ENCODE results near the gene HCN2.

Gene HCN2

GRCh38 chr19:657611-658010 lies 67.9 kb downstream of the HCN2 start:
- DNase-seq (ENCODE audit: low read depth) = no peak

GRCh38 chr19:658059-658839 lies 68.6 kb downstream of the HCN2 start:
- DNase-seq (ENCODE audit: low read depth) = no peak

DNA sequence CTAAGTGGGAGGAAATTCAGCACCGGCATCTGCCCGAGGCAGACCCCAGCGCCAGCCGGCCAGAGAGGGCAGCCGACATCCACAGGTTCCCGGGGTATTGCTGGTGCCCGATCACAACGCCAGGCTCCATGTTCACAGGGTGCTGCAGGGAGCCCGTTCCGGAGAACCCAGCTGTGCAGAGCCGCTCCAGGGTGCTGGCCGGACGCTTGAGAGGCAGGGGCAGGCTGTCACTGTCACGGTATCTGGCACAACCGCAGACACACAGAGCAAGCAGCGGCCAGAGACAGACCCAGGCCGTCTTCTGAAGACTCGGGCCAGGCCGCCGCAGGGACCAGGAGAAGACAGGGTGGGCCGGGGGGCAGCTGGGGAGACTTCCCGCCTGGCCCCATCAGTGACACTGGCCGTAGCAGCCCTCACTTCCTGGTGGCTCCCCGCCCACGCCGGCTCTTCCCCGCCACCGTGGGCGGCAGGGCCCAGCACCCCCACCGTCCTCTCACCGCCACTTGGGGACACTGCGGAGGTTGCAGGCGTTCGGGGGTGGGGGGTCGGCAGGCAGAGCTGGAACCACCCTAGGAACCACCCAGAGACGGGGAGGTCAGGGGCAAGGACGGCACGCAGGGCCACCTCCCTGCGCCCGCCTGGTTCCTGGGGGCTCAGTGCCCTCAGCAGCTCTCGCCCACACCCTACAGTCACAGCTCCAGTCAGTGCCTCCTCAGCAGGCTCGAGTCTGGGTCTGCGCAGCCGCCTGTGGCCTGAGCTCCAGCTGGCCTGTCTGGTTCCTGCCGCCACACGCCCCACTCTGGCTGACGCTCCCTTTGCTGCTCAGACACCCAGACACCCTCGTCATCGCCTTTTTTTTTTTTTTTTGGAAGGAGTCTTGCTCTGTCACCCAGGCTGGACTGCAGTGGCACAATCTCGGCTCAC lies 69.5 kb downstream of the HCN2 start:
- DNase-seq (ENCODE audit: low read depth) = peak; percentile 41

DNA sequence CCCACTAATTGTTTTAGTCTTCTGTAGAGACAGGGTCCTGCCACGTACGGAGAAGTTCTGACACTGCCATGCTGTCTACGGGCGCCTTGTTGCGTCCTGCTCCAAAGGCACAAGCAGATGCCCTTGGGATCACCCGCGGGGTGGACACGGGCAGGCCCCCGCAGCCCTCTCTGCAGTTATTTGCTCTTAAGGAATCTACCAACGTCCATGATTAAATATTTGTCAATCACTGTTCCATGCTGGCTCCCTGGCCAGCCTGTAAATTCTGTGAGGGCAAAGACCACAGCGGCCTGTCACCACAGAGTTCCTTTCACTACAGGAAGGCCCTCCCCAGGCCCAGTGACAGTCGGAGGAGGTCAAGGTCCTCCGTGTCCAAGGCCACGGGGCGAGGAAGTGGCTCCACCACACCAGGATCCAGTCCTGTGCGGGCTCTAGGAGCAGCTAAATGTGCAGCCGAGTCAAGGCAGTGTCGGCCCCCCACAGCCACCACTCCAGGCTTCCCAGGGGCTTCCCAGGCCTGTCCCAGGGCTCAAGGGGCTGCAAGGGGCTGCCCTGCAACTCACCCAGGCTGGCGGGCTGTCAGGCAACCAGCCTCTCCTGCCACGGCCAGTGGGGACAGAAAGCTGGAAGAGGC lies 71.2 kb downstream of the HCN2 start:
- no peak for DNase-seq (ENCODE audit: low read depth)

DNA sequence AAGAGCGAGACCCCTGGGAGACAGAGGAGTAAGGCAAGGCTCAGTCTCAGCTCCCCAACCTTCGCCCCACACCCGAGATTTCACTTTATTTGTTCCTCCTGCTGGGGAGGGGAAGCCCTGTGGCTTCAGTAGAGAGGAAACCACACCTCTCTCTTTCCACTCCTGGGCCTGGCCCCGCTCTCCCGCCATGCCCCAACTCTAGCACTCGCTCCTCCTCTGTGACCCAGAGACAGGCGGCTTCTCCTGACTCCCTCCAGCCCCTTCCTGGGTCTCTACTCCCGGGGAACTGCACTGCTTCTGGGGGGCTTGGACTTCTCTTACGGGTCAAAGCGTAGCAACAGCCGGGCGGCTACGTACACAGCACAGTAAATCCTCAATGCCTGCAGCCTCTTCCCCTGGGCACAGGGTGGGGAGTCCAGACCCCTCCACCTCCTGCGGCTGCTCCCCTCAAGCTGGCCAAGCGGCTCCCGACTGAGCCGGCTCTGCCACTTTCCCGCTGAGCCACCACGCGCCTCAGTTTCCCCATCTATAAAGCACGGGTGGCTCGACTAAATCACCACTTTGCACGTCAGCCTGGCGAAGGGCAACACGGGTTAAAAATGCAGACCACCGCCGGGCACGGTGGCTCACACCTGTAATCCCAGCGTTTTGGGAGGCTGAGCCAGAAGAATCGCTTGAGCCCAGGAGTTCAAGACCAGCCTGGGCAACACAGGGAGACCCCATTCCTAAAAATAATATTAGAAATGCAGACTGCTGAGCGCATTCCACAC lies 71.9 kb downstream of the HCN2 start:
- DNase-seq (ENCODE audit: low read depth) = peak; percentile 53

- peak; percentile 64 for DNase-seq (ENCODE audit: low read depth)
Observed at GRCh38 chr19:662207-662961, 72.7 kb downstream of the HCN2 start.

DNA sequence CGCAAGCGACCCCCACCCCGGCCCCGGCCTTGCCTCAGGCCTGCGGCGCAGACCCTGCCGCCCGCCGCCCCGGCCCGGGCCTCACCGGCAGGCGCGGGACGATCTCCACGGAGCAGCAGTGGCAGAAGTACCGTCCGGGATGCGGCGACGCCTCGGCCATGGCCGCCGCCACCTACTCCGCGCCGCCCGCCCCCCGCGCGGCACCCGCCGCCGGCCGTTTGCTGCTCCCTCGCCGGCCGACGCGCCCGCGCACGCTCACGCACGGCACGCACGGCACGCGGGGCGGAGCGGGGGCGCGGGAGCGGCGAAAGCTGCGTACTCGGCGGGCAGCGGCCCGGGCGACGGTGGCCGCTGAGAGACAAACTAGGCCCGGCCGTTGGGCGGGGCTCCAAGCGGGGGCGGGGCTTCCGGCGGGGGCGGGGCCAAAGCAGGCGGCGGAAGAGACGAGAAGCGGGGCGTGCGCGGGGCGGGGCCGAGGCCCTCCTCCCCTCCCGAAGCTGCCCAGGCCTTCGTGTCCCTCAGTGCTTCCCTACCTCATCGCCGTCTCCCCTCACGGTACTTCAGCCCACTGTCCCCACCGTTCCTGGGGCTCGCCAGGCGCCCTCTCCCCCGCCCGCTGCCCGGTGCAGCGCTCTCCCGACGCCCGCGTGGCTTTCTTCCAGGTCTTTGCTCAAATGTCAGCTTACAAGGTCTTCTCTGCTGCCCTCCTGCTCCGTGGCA lies 73.4 kb downstream of the HCN2 start, which contains the start of gene RNF126:
RNF126 (minus strand) TSS at position 253 of the 720 bp plus-strand sequence; CDS start at position 160, 93 bp downstream.
- peak; percentile 94 for DNase-seq (ENCODE audit: low read depth)

DNA sequence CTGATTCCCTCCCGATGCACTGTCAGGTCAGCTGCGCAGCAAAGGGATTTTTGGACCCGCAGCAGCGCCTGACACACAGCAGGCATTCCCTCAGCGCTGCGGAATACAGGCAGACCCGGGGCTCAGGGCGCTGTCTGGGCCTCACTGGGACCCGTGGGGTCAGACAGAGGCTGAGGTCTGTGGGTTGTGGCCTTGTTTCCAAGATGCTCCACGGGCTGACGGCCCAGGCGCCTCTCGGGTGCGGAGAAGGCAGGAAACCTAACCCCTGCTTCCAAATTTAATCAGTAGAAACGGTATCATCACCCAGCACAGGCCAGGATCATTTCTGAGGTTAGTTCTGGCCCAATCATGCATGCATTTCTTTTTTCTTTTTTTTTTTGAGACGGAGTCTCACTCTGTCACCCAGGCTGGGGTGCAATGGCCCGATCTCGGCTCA lies 74.0 kb downstream of the HCN2 start:
- no peak for DNase-seq (ENCODE audit: low read depth)

- DNase-seq (ENCODE audit: low read depth) = peak; percentile 67
Observed at GRCh38 chr19:664913-665443, 75.3 kb downstream of the HCN2 start.
